HG03159 (cell line): ENCODE data around the gene NTNG2.

Experiments
- ATAC-seq: cut with Tn5 transposase; IDR thresholded peaks from one replicate; pipeline ENCODE4 v1.9.1; 2021; ENCODE audit warnings: mild to moderate bottlenecking, moderate library complexity; ENCODE audit not compliant: unreplicated experiment

Gene NTNG2

DNA sequence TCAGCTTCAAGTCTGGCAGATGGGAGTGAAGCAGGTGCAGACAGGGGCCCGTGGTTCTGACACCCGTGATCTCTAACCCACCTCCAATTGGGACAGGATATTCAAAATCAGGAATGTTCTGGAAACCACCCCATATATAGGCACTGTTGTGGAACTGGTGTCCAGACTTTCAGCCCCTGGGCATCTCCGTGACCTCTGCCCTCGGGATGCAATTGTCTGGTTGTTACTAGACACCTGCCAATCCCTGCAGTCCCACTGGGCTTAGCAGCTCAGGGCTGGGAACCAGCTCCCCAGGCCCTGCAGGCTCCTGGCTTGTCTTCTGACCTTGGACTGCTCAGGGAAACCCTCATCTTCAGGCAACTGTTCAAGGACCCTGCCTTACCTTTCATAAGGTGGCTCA, 38.8 kb downstream of the NTNG2 start:
- no peak for ATAC-seq

- ATAC-seq = no peak
Observed at GRCh38 chr9:132201139-132201538, 39.3 kb downstream of the NTNG2 start.

GRCh38 chr9:132201780-132202703, 40.2 kb downstream of the NTNG2 start:
- no peak for ATAC-seq

- ATAC-seq = no peak
Observed at GRCh38 chr9:132204883-132205282, 43.0 kb downstream of the NTNG2 start.

GRCh38 chr9:132207215-132207614, 45.4 kb downstream of the NTNG2 start:
- ATAC-seq = no peak

GRCh38 chr9:132207839-132208615, 46.2 kb downstream of the NTNG2 start:
- ATAC-seq = no peak

GRCh38 chr9:132209228-132209627, 47.4 kb downstream of the NTNG2 start:
- ATAC-seq = no peak

GRCh38 chr9:132210472-132211145, 48.8 kb downstream of the NTNG2 start:
- ATAC-seq = no peak

DNA sequence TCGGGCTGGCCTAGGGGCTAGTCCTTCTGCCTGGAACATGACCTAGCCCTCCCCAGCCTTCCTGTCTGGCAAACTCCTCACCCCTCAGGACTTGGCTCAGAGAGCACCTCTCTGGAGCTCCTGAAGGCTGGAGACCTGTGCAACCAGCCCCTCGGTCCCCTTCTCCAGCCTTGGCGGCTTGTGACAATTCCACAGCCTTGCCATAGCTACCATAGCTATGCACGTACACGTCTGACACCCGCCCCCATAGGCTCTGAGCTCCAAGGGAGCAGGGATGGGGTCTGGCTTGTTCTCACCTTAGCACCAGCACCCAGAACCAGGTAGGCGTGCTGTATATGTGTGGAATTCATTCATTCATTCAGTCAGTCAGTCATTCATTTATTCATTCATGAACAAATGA, 49.7 kb downstream of the NTNG2 start:
- ATAC-seq = no peak

- no peak for ATAC-seq
Observed at GRCh38 chr9:132214027-132214622, 52.3 kb downstream of the NTNG2 start.

- no peak for ATAC-seq
Observed at GRCh38 chr9:132216861-132217619, 55.2 kb downstream of the NTNG2 start.

- no peak for ATAC-seq
Observed at GRCh38 chr9:132218208-132218607, 56.4 kb downstream of the NTNG2 start.

DNA sequence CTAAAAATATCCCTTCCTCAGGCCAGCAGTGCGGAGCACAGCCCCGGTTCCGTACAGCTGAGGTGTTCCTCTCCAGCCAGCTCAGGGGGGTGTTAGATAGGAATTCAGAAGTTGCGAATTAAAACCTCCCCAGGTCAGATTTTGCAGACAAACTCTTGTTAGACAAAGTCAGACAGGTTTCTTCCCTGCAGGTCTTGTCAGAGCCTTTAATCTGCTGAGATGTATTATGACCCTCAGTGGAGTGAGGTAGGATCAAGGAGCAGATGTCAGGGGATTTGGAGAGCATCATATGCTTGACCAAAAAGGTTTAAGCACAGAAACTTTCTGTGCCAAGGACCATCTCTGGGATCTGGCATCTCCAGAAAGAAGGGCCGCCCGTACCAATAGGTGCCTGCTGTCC, 60.1 kb downstream of the NTNG2 start:
- ATAC-seq = no peak

GRCh38 chr9:132224645-132225044, 62.8 kb downstream of the NTNG2 start:
- no peak for ATAC-seq

DNA sequence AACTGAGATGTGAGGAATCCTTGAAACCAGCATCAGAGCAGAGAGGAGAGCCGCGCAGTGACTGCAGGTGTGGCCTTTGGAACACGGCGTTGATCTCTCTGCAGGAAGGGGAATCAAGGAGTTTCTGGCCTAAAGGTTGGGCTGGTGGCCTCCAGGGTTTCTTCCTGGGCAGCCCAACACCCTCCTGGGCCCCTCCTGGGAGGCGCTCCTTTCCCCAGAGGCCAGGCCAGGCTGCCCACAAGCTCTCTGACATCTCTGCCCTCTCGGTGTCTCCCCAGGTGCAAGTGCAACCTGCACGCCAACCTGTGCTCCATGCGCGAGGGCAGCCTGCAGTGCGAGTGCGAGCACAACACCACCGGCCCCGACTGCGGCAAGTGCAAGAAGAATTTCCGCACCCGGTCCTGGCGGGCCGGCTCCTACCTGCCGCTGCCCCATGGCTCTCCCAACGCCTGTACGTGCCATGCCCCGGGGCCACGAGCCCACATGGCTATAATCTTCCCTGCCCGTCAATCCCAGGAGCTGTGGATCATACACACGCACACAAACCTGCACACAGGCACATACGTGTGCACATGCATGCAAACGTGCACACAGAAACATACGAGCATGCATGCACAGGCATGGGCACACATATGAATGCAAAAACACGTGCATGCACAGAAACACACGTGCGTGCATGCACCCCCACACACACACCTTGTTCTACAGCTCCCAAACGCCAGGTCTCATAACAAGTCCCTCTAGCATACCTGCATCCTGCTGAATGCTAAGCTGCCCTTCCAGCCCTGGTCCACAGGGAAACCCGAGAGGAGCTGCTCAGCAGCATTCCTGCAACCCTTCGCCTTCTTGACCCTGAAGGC, 64.9 kb downstream of the NTNG2 start:
- no peak for ATAC-seq

DNA sequence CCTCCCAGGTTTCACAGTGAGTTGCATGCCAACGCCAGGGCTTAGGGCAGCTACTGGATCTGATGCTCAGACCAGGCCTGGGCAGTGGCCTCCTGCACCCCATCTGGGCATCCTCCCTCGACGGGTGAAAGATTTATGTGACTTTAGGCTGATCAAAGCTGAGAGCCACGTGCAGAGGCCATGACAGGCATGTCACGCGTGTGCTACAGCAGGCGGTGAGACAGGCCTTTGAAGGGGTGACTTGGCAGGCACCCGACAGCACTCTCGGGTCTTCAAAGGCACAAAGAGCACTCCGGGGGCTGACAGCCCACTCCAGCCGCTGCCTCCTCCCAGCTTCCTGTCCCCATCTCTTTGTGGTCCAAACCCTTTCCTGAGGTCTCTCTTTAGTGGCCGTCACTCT, 66.2 kb downstream of the NTNG2 start:
- no peak for ATAC-seq

GRCh38 chr9:132230605-132231004, 68.7 kb downstream of the NTNG2 start:
- ATAC-seq = no peak

GRCh38 chr9:132231019-132231701, 69.3 kb downstream of the NTNG2 start:
- ATAC-seq = no peak

DNA sequence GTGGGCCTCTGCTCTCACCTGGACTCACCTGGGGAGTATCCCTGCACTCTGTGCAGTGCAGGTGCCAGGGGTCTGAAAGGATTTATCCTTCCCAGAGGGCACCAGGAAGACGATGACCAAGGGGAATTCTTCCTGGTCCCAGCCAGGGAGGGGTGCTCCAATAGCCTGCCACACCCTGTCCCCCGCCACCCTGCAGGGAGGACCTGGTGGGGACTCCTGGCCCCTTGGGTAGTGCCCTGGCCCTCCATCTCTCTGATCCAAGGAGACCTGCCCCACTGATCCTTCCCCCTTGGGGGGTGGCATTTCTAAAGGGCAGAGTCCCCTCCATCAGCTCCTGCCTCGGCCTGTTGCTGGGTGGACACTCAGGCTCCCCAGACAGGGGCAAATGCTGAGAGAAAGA, 70.7 kb downstream of the NTNG2 start:
- ATAC-seq = no peak
